Vagina (tissue), 2 donors: ENCODE results near the gene TBC1D14.
"Not testable (repeated sequence)": the region's sequence is repeated elsewhere in the genome, so short reads cannot be mapped to it uniquely, and the experiment has no call there.

Experiments used
- POLR2A ChIP-seq, 2 donors: fragments of 450-650 bp; IDR thresholded peaks; one replicate each; pipeline ENCODE4 v1.6.1; 2017; ENCODE audit warnings: antibody characterized with exemption in 2 of 2, mild to moderate bottlenecking in 2 of 2, moderate library complexity in 2 of 2
- TF ChIP-seq, protein P1 (sequence below), 3 experiments: fragments of 450-650 bp in 2 of 3; fragments of 200-600 bp in 1 of 3; sonication (generic) in 1 of 3; IDR thresholded peaks; one replicate each; pipeline ENCODE4 v1.5.1; 2017 to 2019; ENCODE audit warnings: antibody characterized with exemption in 3 of 3, mild to moderate bottlenecking in 2 of 3, moderate library complexity in 2 of 3

DNA sequence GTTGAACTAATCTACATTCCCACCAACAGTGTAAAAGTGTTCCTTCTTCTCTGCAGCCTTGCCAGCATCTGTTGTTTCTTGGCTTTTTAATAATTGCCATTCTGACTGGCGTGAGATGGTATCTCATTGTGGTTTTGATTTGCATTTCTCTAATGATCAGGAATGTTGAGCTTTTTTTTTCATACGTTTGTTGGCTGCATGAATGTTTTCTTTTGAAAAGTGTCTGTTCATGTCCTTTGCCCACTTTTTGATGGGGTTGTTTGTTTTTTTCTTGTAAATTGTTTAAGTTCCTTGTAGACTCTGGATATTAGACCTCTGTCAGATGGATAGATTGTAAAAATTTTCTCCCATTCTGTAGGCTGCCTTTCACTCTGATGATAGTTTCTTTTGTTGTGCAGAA is 170.3 kb downstream of the TBC1D14 start:
- TF ChIP-seq, protein P1, sequence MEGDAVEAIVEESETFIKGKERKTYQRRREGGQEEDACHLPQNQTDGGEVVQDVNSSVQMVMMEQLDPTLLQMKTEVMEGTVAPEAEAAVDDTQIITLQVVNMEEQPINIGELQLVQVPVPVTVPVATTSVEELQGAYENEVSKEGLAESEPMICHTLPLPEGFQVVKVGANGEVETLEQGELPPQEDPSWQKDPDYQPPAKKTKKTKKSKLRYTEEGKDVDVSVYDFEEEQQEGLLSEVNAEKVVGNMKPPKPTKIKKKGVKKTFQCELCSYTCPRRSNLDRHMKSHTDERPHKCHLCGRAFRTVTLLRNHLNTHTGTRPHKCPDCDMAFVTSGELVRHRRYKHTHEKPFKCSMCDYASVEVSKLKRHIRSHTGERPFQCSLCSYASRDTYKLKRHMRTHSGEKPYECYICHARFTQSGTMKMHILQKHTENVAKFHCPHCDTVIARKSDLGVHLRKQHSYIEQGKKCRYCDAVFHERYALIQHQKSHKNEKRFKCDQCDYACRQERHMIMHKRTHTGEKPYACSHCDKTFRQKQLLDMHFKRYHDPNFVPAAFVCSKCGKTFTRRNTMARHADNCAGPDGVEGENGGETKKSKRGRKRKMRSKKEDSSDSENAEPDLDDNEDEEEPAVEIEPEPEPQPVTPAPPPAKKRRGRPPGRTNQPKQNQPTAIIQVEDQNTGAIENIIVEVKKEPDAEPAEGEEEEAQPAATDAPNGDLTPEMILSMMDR (IDR thresholded peaks at IDR 0.05), result not testable (repeated sequence)
- not testable (repeated sequence) for TF ChIP-seq POLR2A (IDR thresholded peaks at IDR 0.05)
